Peyer's patch (tissue), 4 donors: ENCODE data around the gene KCTD2.

Experiments
- CTCF ChIP-seq, 6 experiments: fragments of 450-650 bp in 4 of 6; fragments of 200-600 bp in 2 of 6; sonication (generic) in 1 of 6; IDR thresholded peaks; one replicate each; pipeline ENCODE4 v1.5.1; 2017 to 2019; ENCODE audit warnings: antibody characterized with exemption in 6 of 6, mild to moderate bottlenecking in 3 of 6, moderate library complexity in 1 of 6
- POLR2A ChIP-seq, 2 donors: fragments of 450-650 bp; IDR thresholded peaks; one replicate each; pipeline ENCODE4 v1.5.1; 2017; ENCODE audit warnings: antibody characterized with exemption in 2 of 2, mild to moderate bottlenecking in 2 of 2, moderate library complexity in 2 of 2

GRCh38 chr17:74999523-74999922 lies 47.5 kb upstream of the KCTD2 start:
- TF ChIP-seq CTCF (IDR thresholded peaks at IDR 0.05) (no peak), POLR2A (IDR thresholded peaks at IDR 0.05) (no peak)
